Measurements from ENCODE around the gene CDV3.
"Not testable (repeated sequence)": the region's sequence is repeated elsewhere in the genome, so short reads cannot be mapped to it uniquely, and the experiment has no call there.

Gene CDV3

GRCh38 chr3:133547432-133548041 is 25.9 kb upstream of the CDV3 start:
- DNase-seq (ENCODE audit: low read depth, low spot score) = no peak
- ChIA-PET CTCF (interaction anchor here (0.9 to 4.0 kb wide), 8 partner anchors 10 to 506 kb away, joined by 3 to 13 read pairs (median 4); partner anchors contain the start of gene CDV3), POLR2A (interaction anchor here (0.6 to 1.9 kb wide), 7 partner anchors 14 to 50 kb away, joined by 3 to 7 read pairs (median 4); partner anchors contain the start of gene CDV3)
- no peak for TF ChIP-seq CTCF (IDR thresholded peaks at IDR 0.05; ENCODE audit: insufficient read depth, low read length, missing control alignments)
- H3K4me3 ChIP-seq (ENCODE audit: low read depth, low read length) = no peak overlapping the region

- TF ChIP-seq CTCF (IDR thresholded peaks at IDR 0.05; ENCODE audit: insufficient read depth, low read length, missing control alignments) = no peak
- no peak for DNase-seq (ENCODE audit: low read depth, low spot score)
- CTCF ChIA-PET = interaction anchor here (1.0 to 4.0 kb wide), 6 partner anchors 11 to 507 kb away, joined by 3 to 13 read pairs (median 4); no protein-coding TSS in a partner anchor
- POLR2A ChIA-PET = interaction anchor here (0.6 to 1.9 kb wide), 6 partner anchors 15 to 49 kb away, joined by 3 to 7 read pairs (median 4); partner anchors contain the start of gene CDV3
- no peak overlapping the region for H3K4me3 ChIP-seq (ENCODE audit: low read depth, low read length)
Measured at GRCh38 chr3:133548090-133548489, 25.4 kb upstream of the CDV3 start.

GRCh38 chr3:133549565-133549964 is 23.9 kb upstream of the CDV3 start:
- DNase-seq (ENCODE audit: low read depth, low spot score) = no peak
- H3K4me3 ChIP-seq (ENCODE audit: low read depth, low read length) = no peak overlapping the region
- POLR2A ChIA-PET = no interaction called here
- no peak for TF ChIP-seq CTCF (IDR thresholded peaks at IDR 0.05; ENCODE audit: insufficient read depth, low read length, missing control alignments)
- CTCF ChIA-PET = interaction anchor here (4.0 kb wide), 1 partner anchor 16 kb away, joined by 13 read pairs; no protein-coding TSS in a partner anchor

- H3K4me3 ChIP-seq (ENCODE audit: low read depth, low read length); DNase-seq (ENCODE audit: low read depth, low spot score); CTCF ChIA-PET; POLR2A ChIA-PET: not testable (repeated sequence)
Measured at GRCh38 chr3:133551589-133551988, 21.9 kb upstream of the CDV3 start.

- no peak overlapping the region for H3K4me3 ChIP-seq (ENCODE audit: low read depth, low read length)
- no peak for DNase-seq (ENCODE audit: low read depth, low spot score)
- TF ChIP-seq CTCF (IDR thresholded peaks at IDR 0.05; ENCODE audit: insufficient read depth, low read length, missing control alignments) = no peak
- ChIA-PET CTCF (interaction anchor here (1.2 kb wide), 1 partner anchor 521 kb away, joined by 3 read pairs; no protein-coding TSS in a partner anchor), POLR2A (interaction anchor here (0.8 to 1.4 kb wide), 2 partner anchors 13 to 29 kb away, joined by 3 read pairs; no protein-coding TSS in a partner anchor)
Measured at GRCh38 chr3:133561679-133562078, 11.8 kb upstream of the CDV3 start.

GRCh38 chr3:133562376-133562775 is 11.1 kb upstream of the CDV3 start:
- POLR2A ChIA-PET = interaction anchor here (0.7 to 1.4 kb wide), 3 partner anchors 12 to 29 kb away, joined by 3 read pairs; no protein-coding TSS in a partner anchor
- CTCF ChIA-PET = interaction anchor here (0.9 to 1.2 kb wide), 3 partner anchors 15 to 522 kb away, joined by 3 read pairs; no protein-coding TSS in a partner anchor
- H3K4me3 ChIP-seq (ENCODE audit: low read depth, low read length) = no peak overlapping the region
- no peak for DNase-seq (ENCODE audit: low read depth, low spot score)
- no peak for TF ChIP-seq CTCF (IDR thresholded peaks at IDR 0.05; ENCODE audit: insufficient read depth, low read length, missing control alignments)

Data from AG04449 (cell line).